Keratinocyte (primary cell): ENCODE data around the gene TMED3. TPM values are rescaled to one million over a fixed set of nuclear protein-coding genes. Genes with fewer than 3 reads are reported as not detected.

ENCODE experiments used
- DNase-seq: peaks from one replicate; pipeline ENCODE4 v3.0.0-alpha.2; 2011; ENCODE audit warnings: low read depth, missing footprints, low spot score
- FAIRE-seq: peaks from 2 replicates; lab custom pipeline; 2011; peaks lifted over from hg19 to GRCh38; lab: Jason Lieb, UNC
- H2AFZ ChIP-seq: 2 replicates; pipeline ENCODE4 v1.6.0; 2012; ENCODE audit warnings: low read length, control low read depth, inconsistent platforms; ENCODE audit not compliant: control insufficient read depth
- H3K27ac ChIP-seq: 2 replicates; pipeline ENCODE4 v1.5.1; 2011; ENCODE audit warnings: low read length; ENCODE audit not compliant: control insufficient read depth, insufficient read depth
- H3K27me3 ChIP-seq: 3 replicates; pipeline ENCODE4 v1.6.0; 2011; ENCODE audit warnings: low read length; ENCODE audit not compliant: control insufficient read depth, insufficient read depth; ENCODE audit errors: extremely low read depth
- H3K36me3 ChIP-seq, 2 experiments: 2 replicates in 1 of 2; 3 replicates in 1 of 2; pipeline ENCODE4 v1.5.1; 2011; ENCODE audit warnings: low read length in 2 of 2, mild to moderate bottlenecking in 1 of 2; ENCODE audit not compliant: control insufficient read depth in 2 of 2, insufficient read depth in 2 of 2; ENCODE audit errors: extremely low read depth in 1 of 2
- H3K4me1 ChIP-seq: 3 replicates; pipeline ENCODE4 v1.5.1; 2011; ENCODE audit warnings: low read length; ENCODE audit not compliant: control insufficient read depth, insufficient read depth; ENCODE audit errors: extremely low read depth
- H3K4me2 ChIP-seq: 3 replicates; pipeline ENCODE4 v1.6.0; 2011; ENCODE audit warnings: low read depth, low read length; ENCODE audit not compliant: control insufficient read depth, insufficient read depth; ENCODE audit errors: extremely low read depth
- H3K4me3 ChIP-seq, 3 experiments: fragments of 200-600 bp in 1 of 3; sonication (generic) in 1 of 3; 2 replicates in 2 of 3; 3 replicates in 1 of 3; pipeline ENCODE4 v1.5.1; 2011 to 2016; ENCODE audit warnings: low read length in 3 of 3, mild to moderate bottlenecking in 3 of 3, control low read depth in 2 of 3, inconsistent platforms in 1 of 3, low read depth in 1 of 3, mixed read lengths in 1 of 3, mixed run types in 1 of 3, moderate library complexity in 1 of 3; ENCODE audit not compliant: control insufficient read depth in 2 of 3, insufficient read depth in 2 of 3; ENCODE audit errors: extremely low read depth in 1 of 3
- H3K79me2 ChIP-seq: 2 replicates; pipeline ENCODE4 v1.6.0; 2012; ENCODE audit warnings: low read length; ENCODE audit not compliant: control insufficient read depth, insufficient read depth
- H3K9ac ChIP-seq: 3 replicates; pipeline ENCODE4 v1.6.0; 2011; ENCODE audit warnings: low read length; ENCODE audit not compliant: control insufficient read depth, insufficient read depth; ENCODE audit errors: extremely low read depth
- H3K9me1 ChIP-seq: 3 replicates; pipeline ENCODE4 v1.6.0; 2011; ENCODE audit warnings: low read length; ENCODE audit not compliant: control insufficient read depth, insufficient read depth; ENCODE audit errors: extremely low read depth
- H3K9me3 ChIP-seq: 2 replicates; pipeline ENCODE4 v1.5.1; 2012; ENCODE audit warnings: low read depth, low read length; ENCODE audit not compliant: control insufficient read depth
- H4K20me1 ChIP-seq: 3 replicates; pipeline ENCODE4 v1.6.0; 2011; ENCODE audit warnings: low read length; ENCODE audit not compliant: control insufficient read depth, insufficient read depth; ENCODE audit errors: extremely low read depth
- CTCF ChIP-seq, 3 experiments: IDR thresholded peaks in 1 of 3; conservative IDR thresholded peaks in 1 of 3; optimal IDR thresholded peaks in 1 of 3; 2 replicates in 2 of 3; 3 replicates in 1 of 3; pipeline versions ENCODE3 to v1.5.1; 2011; ENCODE audit warnings: low read length in 3 of 3, mild to moderate bottlenecking in 3 of 3, moderate library complexity in 2 of 3, control low read depth in 1 of 3, inconsistent platforms in 1 of 3; ENCODE audit not compliant: insufficient read depth in 2 of 3; ENCODE audit errors: extremely low read depth in 1 of 3
- EZH2 ChIP-seq: IDR thresholded peaks from one replicate; pipeline ENCODE4 v1.6.1; 2012; ENCODE audit warnings: inconsistent platforms, mild to moderate bottlenecking, low read length, moderate library complexity
- dilution Hi-C: fragments of 300-500 bp; cut with MboI; formaldehyde crosslinking; loops from one replicate; pipeline ENCODE4 v1.7.0; 2020; ENCODE audit warnings: low sequenced_read_pairs; ENCODE audit not compliant: extremely low pct_ligation_motif_present
- polyA plus RNA-seq, 5 experiments: library from polyadenylated mRNA; depleted of rRNA in 3 of 5; stranded (reverse) in 3 of 5; stranded (forward) in 1 of 5; unstranded in 1 of 5; fragments of >200 nt; gene quantifications; 1 replicate in 1 of 5; 2 replicates in 3 of 5; 3 replicates in 1 of 5; pipeline versions ENCODE4 v1.2.1 to v1.2.3, GENCODE V29; 2011 to 2012; ENCODE audit warnings: missing spikeins in 2 of 5, low read depth in 1 of 5, low replicate concordance in 1 of 5

The TMED3 gene
- polyA plus RNA-seq, 1 donor (not counting 4 experiments of a cell fraction or from before 2014, with no cell fraction given): 137 TPM

- dilution Hi-C loops: no loop called here
- FAIRE-seq (no peak), DNase-seq (no peak)
- TF ChIP-seq CTCF (optimal IDR thresholded peaks at IDR 0.05 in 1 of 3, IDR thresholded peaks at IDR 0.05 in 1 of 3, conservative IDR thresholded peaks at IDR 0.05 in 1 of 3; ENCODE audit: extremely low read depth in 1 of 3, insufficient read depth in 2 of 3, low read length in 3 of 3): no peak
- no peak for TF ChIP-seq EZH2
- H3K79me2 ChIP-seq: peaks cover 41% of the 10 kb centered on the region
- peaks cover 30 to 35% of the 10 kb centered on the region in 2 experiments for H3K36me3 ChIP-seq
- H3K4me1 ChIP-seq: no peaks in the 10 kb centered on the region
- H3K27me3 ChIP-seq: no peaks in the 10 kb centered on the region
- no peak overlapping the region for H2AFZ ChIP-seq
- no peaks in the 10 kb centered on the region for H3K9me3 ChIP-seq
- H3K4me2 ChIP-seq: no peak overlapping the region
- no peaks in the 10 kb centered on the region for H4K20me1 ChIP-seq
- no peak overlapping the region for H3K9ac ChIP-seq
- H3K9me1 ChIP-seq: no peaks in the 10 kb centered on the region
- H3K27ac ChIP-seq: no peak overlapping the region
- H3K4me3 ChIP-seq: no peak overlapping the region
Observed at GRCh38 chr15:79321876-79322275, 11.0 kb downstream of the TMED3 start.

GRCh38 chr15:79322306-79322705 is 11.4 kb downstream of the TMED3 start:
- H3K9ac ChIP-seq: no peak overlapping the region
- dilution Hi-C loops: no loop called here
- H3K9me3 ChIP-seq: no peaks in the 10 kb centered on the region
- no peaks in the 10 kb centered on the region for H4K20me1 ChIP-seq
- TF ChIP-seq EZH2: no peak
- no peak for TF ChIP-seq CTCF (optimal IDR thresholded peaks at IDR 0.05 in 1 of 3, IDR thresholded peaks at IDR 0.05 in 1 of 3, conservative IDR thresholded peaks at IDR 0.05 in 1 of 3; ENCODE audit: extremely low read depth in 1 of 3, insufficient read depth in 2 of 3, low read length in 3 of 3)
- FAIRE-seq: no peak
- H3K79me2 ChIP-seq: peaks cover 36% of the 10 kb centered on the region
- H3K9me1 ChIP-seq: no peaks in the 10 kb centered on the region
- DNase-seq: no peak
- peaks cover 26 to 31% of the 10 kb centered on the region in 2 experiments for H3K36me3 ChIP-seq
- H3K4me2 ChIP-seq: no peak overlapping the region
- H3K27ac ChIP-seq: no peak overlapping the region
- no peak overlapping the region for H3K4me3 ChIP-seq
- no peaks in the 10 kb centered on the region for H3K4me1 ChIP-seq
- no peak overlapping the region for H2AFZ ChIP-seq
- no peaks in the 10 kb centered on the region for H3K27me3 ChIP-seq
